H1 (cell line): Measurements from ENCODE around the gene FAM13C. TPM values are rescaled to one million over a fixed set of nuclear protein-coding genes. Genes with fewer than 3 reads are reported as not detected.

Experiments
- CTCF ChIA-PET: fragments of 300-600 bp; sonication (Branson Sonifier 250); formaldehyde crosslinking; loops from one replicate; lab custom pipeline; 2021; ENCODE audit not compliant: partially characterized antibody; lab: Charles Lee
- POLR2A ChIA-PET: fragments of 300-600 bp; sonication (Branson Sonifier 250); formaldehyde crosslinking; loops from one replicate; lab custom pipeline; 2021; ENCODE audit warnings: inconsistent platforms; ENCODE audit not compliant: partially characterized antibody; lab: Charles Lee
- DNase-seq, 2 experiments: peaks; one replicate each; pipeline versions ENCODE4 v3.0.0 to v3.0.0-alpha.2; 2010 to 2022; ENCODE audit warnings: low spot score in 2 of 2, low read depth in 1 of 2, mixed read lengths in 1 of 2
- FAIRE-seq: peaks from 2 replicates; lab custom pipeline; 2011; peaks lifted over from hg19 to GRCh38; lab: Jason Lieb, UNC
- H2AFZ ChIP-seq: 2 replicates; pipeline ENCODE4 v1.8.1; 2012; ENCODE audit warnings: low read length, inconsistent platforms
- H2AK5ac ChIP-seq: 2 replicates; pipeline ENCODE4 v1.6.1; 2013; ENCODE audit warnings: low read depth, low read length
- H2BK120ac ChIP-seq: replicated peaks from 2 replicates; pipeline ENCODE3; 2013; ENCODE audit warnings: low read depth, low read length, inconsistent platforms
- H2BK12ac ChIP-seq: 2 replicates; pipeline ENCODE4 v1.6.1; 2013; ENCODE audit warnings: low read depth, low read length
- H2BK15ac ChIP-seq: 2 replicates; pipeline ENCODE4 v1.6.1; 2013; ENCODE audit warnings: low read length
- H2BK20ac ChIP-seq: 2 replicates; pipeline ENCODE4 v1.6.1; 2013; ENCODE audit warnings: low read length
- H2BK5ac ChIP-seq: 2 replicates; pipeline ENCODE4 v1.6.1; 2013; ENCODE audit warnings: low read depth, low read length
- H3K14ac ChIP-seq: 2 replicates; pipeline ENCODE4 v1.6.1; 2013; ENCODE audit warnings: inconsistent platforms; ENCODE audit not compliant: insufficient read length
- H3K18ac ChIP-seq: 2 replicates; pipeline ENCODE4 v1.6.1; 2013; ENCODE audit warnings: low read length; ENCODE audit errors: extremely low read depth
- H3K23ac ChIP-seq: 2 replicates; pipeline ENCODE4 v1.6.1; 2013; ENCODE audit warnings: inconsistent platforms; ENCODE audit not compliant: insufficient read length
- H3K23me2 ChIP-seq: 2 replicates; pipeline ENCODE4 v1.6.1; 2013; ENCODE audit warnings: low read depth, low read length
- H3K27ac ChIP-seq: 2 replicates; pipeline ENCODE4 v1.6.1; 2011; ENCODE audit warnings: low read depth, low read length, inconsistent platforms
- H3K27me3 ChIP-seq, 4 experiments: replicated peaks in 1 of 4; 1 replicate in 1 of 4; 2 replicates in 3 of 4; pipeline versions ENCODE4 v1.6.1 to v1.8.1; 2011 to 2013; ENCODE audit warnings: low read length in 3 of 4, mild to moderate bottlenecking in 3 of 4, inconsistent platforms in 2 of 4, mixed read lengths in 2 of 4, moderate library complexity in 1 of 4; ENCODE audit not compliant: control insufficient read depth in 3 of 4, insufficient read depth in 3 of 4; ENCODE audit errors: extremely low read depth in 1 of 4
- H3K36me3 ChIP-seq, 4 experiments: 2 replicates each; pipeline versions ENCODE4 v1.6.1 to v1.8.1; 2011 to 2013; ENCODE audit warnings: mild to moderate bottlenecking in 4 of 4, low read length in 3 of 4, moderate library complexity in 2 of 4, control low read depth in 1 of 4, inconsistent platforms in 1 of 4; ENCODE audit not compliant: insufficient read depth in 4 of 4, control insufficient read depth in 2 of 4
- H3K4ac ChIP-seq: replicated peaks from 2 replicates; pipeline ENCODE3; 2013; ENCODE audit warnings: low read length, low read depth, mixed read lengths, inconsistent platforms; ENCODE audit not compliant: insufficient read length
- H3K4me1 ChIP-seq, 4 experiments: replicated peaks in 1 of 4; 1 replicate in 1 of 4; 2 replicates in 3 of 4; pipeline versions ENCODE4 v1.6.1 to v1.8.1; 2011 to 2013; ENCODE audit warnings: low read length in 3 of 4, inconsistent platforms in 2 of 4, mixed read lengths in 1 of 4; ENCODE audit not compliant: insufficient read depth in 4 of 4, control insufficient read depth in 3 of 4
- H3K4me2 ChIP-seq, 2 experiments: 2 replicates each; pipeline versions ENCODE4 v1.6.1 to v1.8.1; 2011 to 2013; ENCODE audit warnings: low read depth in 2 of 2, low read length in 2 of 2, control low read depth in 1 of 2, inconsistent platforms in 1 of 2, mild to moderate bottlenecking in 1 of 2; ENCODE audit not compliant: insufficient read depth in 1 of 2
- H3K4me3 ChIP-seq, 4 experiments: fragments of 200-600, 300-600 bp in 1 of 4; sonication (generic), shearing (Covaris generic), sonication (Bioruptor Twin) in 1 of 4; 2 replicates each; pipeline versions ENCODE4 v1.5.1 to v1.8.1; 2011 to 2016; ENCODE audit warnings: low read length in 4 of 4, low read depth in 3 of 4, control low read depth in 2 of 4, inconsistent platforms in 2 of 4, mild to moderate bottlenecking in 2 of 4, mixed read lengths in 1 of 4, moderate library complexity in 1 of 4; ENCODE audit not compliant: insufficient read depth in 2 of 4; ENCODE audit errors: extremely low read depth in 1 of 4
- H3K56ac ChIP-seq: replicated peaks from 2 replicates; pipeline ENCODE3; 2013; ENCODE audit warnings: low read depth, mild to moderate bottlenecking, mixed read lengths, low read length, inconsistent platforms; ENCODE audit not compliant: insufficient read length
- H3K79me1 ChIP-seq: 2 replicates; pipeline ENCODE4 v1.6.1; 2013; ENCODE audit warnings: low read depth, low read length, control low read depth
- H3K79me2 ChIP-seq, 2 experiments: 2 replicates each; pipeline versions ENCODE4 v1.6.1 to v1.8.1; 2012 to 2013; ENCODE audit warnings: low read length in 2 of 2, mild to moderate bottlenecking in 2 of 2, inconsistent platforms in 1 of 2; ENCODE audit not compliant: insufficient read depth in 2 of 2, control insufficient read depth in 1 of 2
- H3K9ac ChIP-seq, 4 experiments: replicated peaks in 1 of 4; 1 replicate in 1 of 4; 2 replicates in 3 of 4; pipeline versions ENCODE4 v1.6.1 to v1.8.1; 2011 to 2013; ENCODE audit warnings: low read depth in 3 of 4, low read length in 3 of 4, control low read depth in 2 of 4, mild to moderate bottlenecking in 2 of 4, moderate library complexity in 2 of 4, inconsistent platforms in 1 of 4; ENCODE audit errors: extremely low read depth in 1 of 4
- H3K9me3 ChIP-seq, 2 experiments: 2 replicates each; pipeline versions ENCODE4 v1.6.1 to v1.8.1; 2012 to 2013; ENCODE audit warnings: mild to moderate bottlenecking in 2 of 2, moderate library complexity in 2 of 2, control low read depth in 1 of 2, inconsistent platforms in 1 of 2, low read depth in 1 of 2, low read length in 1 of 2, mixed read lengths in 1 of 2; ENCODE audit not compliant: insufficient read depth in 2 of 2
- H4K20me1 ChIP-seq, 2 experiments: replicated peaks in 1 of 2; 2 replicates each; pipeline versions ENCODE3 to v1.8.1; 2011 to 2013; ENCODE audit warnings: inconsistent platforms in 2 of 2, low read length in 2 of 2, mild to moderate bottlenecking in 1 of 2; ENCODE audit not compliant: insufficient read depth in 2 of 2, control insufficient read depth in 1 of 2
- H4K5ac ChIP-seq: 2 replicates; pipeline ENCODE4 v1.6.1; 2013; ENCODE audit warnings: low read length, low read depth, mixed read lengths, inconsistent platforms; ENCODE audit not compliant: insufficient read length
- H4K8ac ChIP-seq: 2 replicates; pipeline ENCODE4 v1.8.0; 2013; ENCODE audit warnings: mild to moderate bottlenecking, moderate library complexity, low read length, inconsistent platforms; ENCODE audit not compliant: insufficient read depth; ENCODE audit errors: extremely low read depth
- H4K91ac ChIP-seq: replicated peaks from 2 replicates; pipeline ENCODE3; 2013; ENCODE audit warnings: low read length, mixed read lengths, inconsistent platforms; ENCODE audit not compliant: insufficient read length
- BACH1 ChIP-seq: IDR thresholded peaks from 2 replicates; pipeline ENCODE4 v1.6.1; 2012; ENCODE audit warnings: low read length, improper control_type of control experiment
- BCL11A ChIP-seq, 2 experiments: IDR thresholded peaks; one replicate each; pipeline ENCODE4 v1.6.1; 2011; ENCODE audit warnings: low read depth in 2 of 2, low read length in 2 of 2, mild to moderate bottlenecking in 2 of 2
- BRCA1 ChIP-seq: IDR thresholded peaks from 2 replicates; pipeline ENCODE4 v1.6.1; 2012; ENCODE audit warnings: low read depth, low read length, improper control_type of control experiment
- CBX8 ChIP-seq: fragments of 300-800, 300-1000 bp; sonication (generic); IDR thresholded peaks from 2 replicates; pipeline ENCODE4 v1.7.1; 2016; ENCODE audit warnings: low read depth, low read length, borderline replicate concordance
- CEBPB ChIP-seq: IDR thresholded peaks from 2 replicates; pipeline ENCODE4 v1.6.1; 2012; ENCODE audit warnings: low read depth, low read length
- CREB1 ChIP-seq: IDR thresholded peaks from 2 replicates; pipeline ENCODE4 v1.6.1; 2012; ENCODE audit warnings: inconsistent platforms
- EGR1 ChIP-seq: IDR thresholded peaks from 2 replicates; pipeline ENCODE4 v1.6.1; 2011; ENCODE audit warnings: low read depth, low read length, borderline replicate concordance
- JUND ChIP-seq: IDR thresholded peaks from 2 replicates; pipeline ENCODE4 v1.6.1; 2011; ENCODE audit warnings: mild to moderate bottlenecking, improper control_type of control experiment, low read length
- NANOG ChIP-seq: IDR thresholded peaks from 2 replicates; pipeline ENCODE4 v1.6.1; 2011; ENCODE audit warnings: low read length, low read depth, mild to moderate bottlenecking, inconsistent platforms; ENCODE audit not compliant: insufficient read depth, poor library complexity, severe bottlenecking
- RAD21 ChIP-seq, 2 experiments: IDR thresholded peaks in 1 of 2; conservative IDR thresholded peaks in 1 of 2; 2 replicates each; pipeline ENCODE4 v1.6.1; 2011; ENCODE audit warnings: low read depth in 2 of 2, low read length in 2 of 2, improper control_type of control experiment in 1 of 2, inconsistent platforms in 1 of 2, mild to moderate bottlenecking in 1 of 2, moderate library complexity in 1 of 2
- RBBP5 ChIP-seq: IDR thresholded peaks from 2 replicates; pipeline ENCODE4 v1.7.1; 2012; ENCODE audit warnings: low read depth, mild to moderate bottlenecking, inconsistent platforms, low read length, moderate library complexity, borderline replicate concordance
- SP2 ChIP-seq: IDR thresholded peaks from 2 replicates; pipeline ENCODE4 v1.6.1; 2012; ENCODE audit warnings: mild to moderate bottlenecking, low read length, inconsistent platforms
- SUZ12 ChIP-seq: fragments of 200-600 bp; sonication (generic); IDR thresholded peaks from 2 replicates; pipeline ENCODE4 v1.6.1; 2012; ENCODE audit warnings: mild to moderate bottlenecking, inconsistent platforms, low read length, moderate library complexity, mixed read lengths
- TAF1 ChIP-seq: IDR thresholded peaks from 2 replicates; pipeline ENCODE4 v1.6.1; 2011; ENCODE audit warnings: mild to moderate bottlenecking, low read depth, low read length
- TCF12 ChIP-seq: IDR thresholded peaks from 2 replicates; pipeline ENCODE4 v1.6.1; 2011; ENCODE audit warnings: low read depth, mild to moderate bottlenecking, low read length
- WGBS, 2 experiments: shearing (Covaris generic) in 1 of 2; methylation state at CpG; one replicate each; pipeline versions ENCODE4 v1.1.6 to v1.1.7; 2013 to 2015; ENCODE audit warnings: low lambda C conversion rate in 2 of 2, mixed read lengths in 2 of 2, inconsistent platforms in 1 of 2, low coverage in 1 of 2, missing lambda C conversion rate in 1 of 2; ENCODE audit not compliant: insufficient replicate concordance in 2 of 2, insufficient coverage in 1 of 2, insufficient read length in 1 of 2; ENCODE audit errors: extremely low coverage in 1 of 2, missing lambda C conversion rate in 1 of 2; 5-methylcytosine and 5-hydroxymethylcytosine counted together
- polyA plus RNA-seq, 7 experiments: library from polyadenylated mRNA; depleted of rRNA in 3 of 7; stranded (reverse) in 5 of 7; unstranded in 2 of 7; fragments of >200 nt in 5 of 7; fragments of 200-250 nt in 2 of 7; gene quantifications; 1 replicate in 5 of 7; 2 replicates in 1 of 7; 4 replicates in 1 of 7; pipeline versions ENCODE4 v1.2.1 to v1.2.3, GENCODE V29; 2011 to 2013; ENCODE audit warnings: missing spikeins in 2 of 7, mixed read lengths in 2 of 7
- total RNA-seq: library from RNA; stranded (reverse); fragmentation: NEBNext Ultra II Directional; extraction: Animal tissue kit (Norgen Biotek cat#: 25700); gene quantifications from 2 replicates; pipeline ENCODE4 v1.2.1, GENCODE V29; 2021

Gene FAM13C
- total and polyA plus RNA-seq, 2 of the 8 experiments (the other 6 are each of a cell fraction or from before 2014, with no cell fraction given) = 0.56 to 0.62 TPM

- Histone ChIP-seq H3K4me1 (peaks cover 3 to 8% (median 6%) of the 10 kb centered on the region in 4 experiments; a peak in 4 of 7 replicates), H3K9ac (no peak overlapping the region), H3K14ac (no peak overlapping the region), H3K23ac (no peak overlapping the region), H2AFZ (no peak overlapping the region), H2BK20ac (no peak overlapping the region), H3K79me2 (no peaks in the 10 kb centered on the region), H2BK12ac (no peak overlapping the region), H3K4ac (no peak overlapping the region), H3K36me3 (no peaks in the 10 kb centered on the region), H3K9me3 (no peaks in the 10 kb centered on the region), H3K4me3 (no peak overlapping the region), H4K5ac (no peak overlapping the region), H3K27ac (no peak overlapping the region), H2BK120ac (no peak overlapping the region), H4K20me1 (no peaks in the 10 kb centered on the region), H2BK5ac (no peak overlapping the region), H4K8ac (no peak overlapping the region), H4K91ac (no peak overlapping the region), H3K79me1 (no peaks in the 10 kb centered on the region), H2BK15ac (no peak overlapping the region), H3K23me2 (peaks cover 7% of the 10 kb centered on the region; the same call in 1 of the 2 replicates), H3K56ac (no peak overlapping the region), H2AK5ac (no peak overlapping the region), H3K18ac (no peak overlapping the region), H3K27me3 (no peaks in the 10 kb centered on the region), H3K4me2 (no peak overlapping the region)
- CTCF ChIA-PET = no interaction called here
- TF ChIP-seq TCF12 = no peak
- TF ChIP-seq BACH1 = no peak
- TF ChIP-seq CEBPB = no peak
- TF ChIP-seq CREB1 = no peak
- TF ChIP-seq RAD21 (IDR thresholded peaks at IDR 0.05 in 1 of 2, conservative IDR thresholded peaks at IDR 0.05 in 1 of 2; ENCODE audit: low read depth in 2 of 2, low read length in 2 of 2) = no peak
- no peak for TF ChIP-seq NANOG
- no peak for TF ChIP-seq JUND
- no peak for TF ChIP-seq SUZ12
- TF ChIP-seq RBBP5 = no peak
- TF ChIP-seq BCL11A (IDR thresholded peaks at IDR 0.05; ENCODE audit: low read depth in 2 of 2, low read length in 2 of 2) = no peak
- TF ChIP-seq CBX8 = no peak
- TF ChIP-seq BRCA1 = no peak
- TF ChIP-seq SP2 = no peak
- TF ChIP-seq TAF1 = no peak
- TF ChIP-seq EGR1 = no peak
- DNase-seq = no peak
- WGBS, 2 experiments = 95% methylated on average over 4 of the region's 4 CpGs; no CpG with 5 or more reads in 1 of the 2 experiments
- POLR2A ChIA-PET = no interaction called here
- FAIRE-seq = no peak
Measured at GRCh38 chr10:59285848-59286247, 76.5 kb downstream of the FAM13C start.
